NT2/D1 (cell line): ENCODE results near the gene OPALIN.

ENCODE experiments used
- SUZ12 ChIP-seq: IDR thresholded peaks from 2 replicates; pipeline ENCODE4 v1.6.1; 2011; ENCODE audit not compliant: insufficient read length, insufficient read depth; ENCODE audit errors: extremely low read depth
- ZNF274 ChIP-seq: IDR thresholded peaks from 2 replicates; pipeline ENCODE4 v1.6.1; 2011; ENCODE audit warnings: mild to moderate bottlenecking, low read depth, low read length

DNA sequence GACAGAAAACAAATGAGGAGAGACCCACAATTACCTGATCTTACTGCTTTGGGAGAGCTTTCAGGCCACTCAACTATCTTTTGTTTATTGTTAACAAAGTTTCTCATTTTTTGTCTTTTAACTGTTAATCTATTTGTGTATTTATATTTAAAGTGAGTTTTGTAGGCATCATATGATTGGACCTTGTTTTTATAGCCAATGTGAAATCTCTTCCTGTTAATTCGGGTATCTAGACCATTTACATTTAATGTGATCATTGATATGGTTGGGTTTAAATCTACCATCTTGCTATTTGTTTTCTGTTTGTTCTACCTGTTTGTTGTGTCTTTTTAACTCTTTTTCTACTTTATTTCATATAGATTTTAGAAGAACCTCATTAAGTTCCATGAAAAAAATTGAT, 12.5 kb downstream of the OPALIN start:
- TF ChIP-seq ZNF274: no peak
- no peak for TF ChIP-seq SUZ12
